Fibroblast of the aortic adventitia (primary cell): ENCODE measurements around the gene COX10. TPM values are rescaled to one million over a fixed set of nuclear protein-coding genes. Genes with fewer than 3 reads are reported as not detected.

Experiments used
- DNase-seq: peaks from one replicate; pipeline ENCODE4 v3.0.0-alpha.2; 2010; ENCODE audit warnings: low read depth
- H3K4me3 ChIP-seq: 2 replicates; pipeline ENCODE4 v1.5.1; 2011; ENCODE audit warnings: low read depth, mild to moderate bottlenecking, control low read depth, low read length, moderate library complexity
- total RNA-seq: library from RNA; depleted of rRNA; stranded (reverse); fragments of >200 nt; gene quantifications from 2 replicates; pipeline ENCODE4 v1.2.3, GENCODE V29; 2012; ENCODE audit warnings: low replicate concordance
- TF ChIP-seq, protein P1 (sequence below): IDR thresholded peaks from 2 replicates; pipeline ENCODE4 v1.5.1; 2011; ENCODE audit warnings: mild to moderate bottlenecking, low read length, control low read depth, inconsistent platforms; ENCODE audit not compliant: insufficient read depth

COX10 gene
- total RNA-seq, 1 donor = 19.2 TPM

DNA sequence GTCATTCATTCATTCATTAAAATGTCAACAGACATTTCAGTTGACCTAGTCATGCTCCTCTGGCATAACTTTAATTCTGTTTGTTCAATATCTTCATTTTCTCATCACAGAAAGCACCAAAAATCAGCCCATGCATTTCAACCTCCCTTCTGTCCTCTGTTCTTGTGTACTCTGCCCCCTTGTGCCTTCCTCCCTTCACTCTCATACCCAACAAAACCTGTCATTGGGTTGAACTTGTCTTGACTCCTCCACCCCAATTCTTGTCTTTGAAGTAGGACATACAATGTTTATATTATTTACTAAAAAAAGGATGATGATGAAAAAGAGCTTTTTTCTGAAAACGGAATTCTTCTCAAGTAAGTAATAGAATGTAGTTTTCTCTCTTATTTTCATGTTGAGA is 43.8 kb downstream of the COX10 start:
- TF ChIP-seq, protein P1, sequence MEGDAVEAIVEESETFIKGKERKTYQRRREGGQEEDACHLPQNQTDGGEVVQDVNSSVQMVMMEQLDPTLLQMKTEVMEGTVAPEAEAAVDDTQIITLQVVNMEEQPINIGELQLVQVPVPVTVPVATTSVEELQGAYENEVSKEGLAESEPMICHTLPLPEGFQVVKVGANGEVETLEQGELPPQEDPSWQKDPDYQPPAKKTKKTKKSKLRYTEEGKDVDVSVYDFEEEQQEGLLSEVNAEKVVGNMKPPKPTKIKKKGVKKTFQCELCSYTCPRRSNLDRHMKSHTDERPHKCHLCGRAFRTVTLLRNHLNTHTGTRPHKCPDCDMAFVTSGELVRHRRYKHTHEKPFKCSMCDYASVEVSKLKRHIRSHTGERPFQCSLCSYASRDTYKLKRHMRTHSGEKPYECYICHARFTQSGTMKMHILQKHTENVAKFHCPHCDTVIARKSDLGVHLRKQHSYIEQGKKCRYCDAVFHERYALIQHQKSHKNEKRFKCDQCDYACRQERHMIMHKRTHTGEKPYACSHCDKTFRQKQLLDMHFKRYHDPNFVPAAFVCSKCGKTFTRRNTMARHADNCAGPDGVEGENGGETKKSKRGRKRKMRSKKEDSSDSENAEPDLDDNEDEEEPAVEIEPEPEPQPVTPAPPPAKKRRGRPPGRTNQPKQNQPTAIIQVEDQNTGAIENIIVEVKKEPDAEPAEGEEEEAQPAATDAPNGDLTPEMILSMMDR = no peak
- no peak overlapping the region for H3K4me3 ChIP-seq
- DNase-seq = no peak

DNA sequence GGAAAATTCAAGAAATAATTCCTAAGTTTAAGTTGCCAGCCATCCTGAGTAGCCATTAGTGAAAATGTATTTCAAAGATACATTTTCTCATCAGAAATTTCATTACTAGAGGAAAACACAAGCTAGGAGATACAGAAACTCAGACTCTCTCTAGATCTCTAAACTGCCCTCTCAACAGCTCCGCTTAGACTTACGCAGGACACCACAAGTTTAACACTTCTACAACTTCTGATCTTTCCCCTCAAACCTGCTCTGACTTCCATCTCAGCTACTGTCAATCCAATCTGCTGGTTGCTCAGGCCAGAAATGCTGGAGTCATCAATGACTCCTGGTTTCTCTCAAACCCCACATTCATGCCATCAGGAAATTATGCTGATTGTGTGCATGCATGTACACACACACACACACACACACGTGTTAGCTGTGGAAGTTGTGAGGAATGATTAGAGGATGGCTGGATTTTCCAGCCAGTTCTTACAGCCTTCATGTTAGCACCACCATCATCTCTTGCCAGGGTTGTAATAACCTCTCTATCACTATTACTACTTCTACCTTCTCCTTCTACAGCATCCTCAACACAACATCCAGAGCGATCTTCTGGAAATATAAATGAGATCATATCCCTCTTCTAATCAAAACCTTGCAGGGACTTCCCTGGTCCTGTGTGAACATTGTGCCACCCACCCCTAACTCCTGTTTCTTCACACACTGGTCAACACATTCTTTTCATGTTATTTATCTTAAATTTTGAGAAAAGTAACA is 47.1 kb downstream of the COX10 start:
- DNase-seq = no peak
- H3K4me3 ChIP-seq = no peak overlapping the region
- TF ChIP-seq, protein P1 = no peak

DNA sequence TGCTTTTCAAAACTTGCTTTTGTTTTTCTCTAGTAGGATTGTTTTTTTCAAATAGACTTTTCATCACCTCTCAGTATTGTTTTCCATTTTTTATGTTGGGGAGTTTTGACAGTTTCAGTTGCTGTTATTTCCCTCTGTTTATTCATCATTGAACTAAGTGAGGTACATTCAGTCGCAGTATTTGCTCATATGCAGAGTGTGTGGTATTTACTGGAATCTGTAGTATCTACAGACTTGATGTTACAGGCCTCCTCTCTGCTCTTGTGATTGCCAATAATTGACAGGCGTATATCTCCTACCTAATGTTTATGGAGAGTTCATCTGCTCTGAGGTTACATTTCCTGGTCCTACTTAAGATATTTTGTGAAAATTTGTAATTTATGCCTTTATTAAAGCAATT is 49.6 kb downstream of the COX10 start:
- no peak overlapping the region for H3K4me3 ChIP-seq
- DNase-seq = no peak
- TF ChIP-seq, protein P1 = no peak

DNA sequence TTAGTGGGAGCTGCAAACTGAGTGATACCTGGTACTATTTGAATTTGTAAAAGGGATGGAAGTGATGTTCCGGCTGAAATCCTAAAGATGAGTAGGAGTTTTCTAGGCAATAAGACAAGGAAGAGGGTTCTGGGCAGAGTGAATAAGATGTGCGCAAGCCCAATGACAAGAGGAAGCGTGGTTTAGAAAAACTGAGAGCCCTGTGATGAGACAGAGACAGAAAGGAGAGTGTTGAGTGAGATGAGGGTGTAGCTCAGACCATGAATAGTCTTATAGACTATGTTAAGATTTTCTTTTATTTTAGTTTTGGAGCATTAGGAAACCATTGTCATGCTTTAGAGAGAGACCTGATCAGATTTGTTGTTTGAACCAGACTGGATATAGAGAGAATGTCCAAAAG is 50.2 kb downstream of the COX10 start:
- DNase-seq = no peak
- no peak overlapping the region for H3K4me3 ChIP-seq
- TF ChIP-seq, protein P1 = no peak

DNA sequence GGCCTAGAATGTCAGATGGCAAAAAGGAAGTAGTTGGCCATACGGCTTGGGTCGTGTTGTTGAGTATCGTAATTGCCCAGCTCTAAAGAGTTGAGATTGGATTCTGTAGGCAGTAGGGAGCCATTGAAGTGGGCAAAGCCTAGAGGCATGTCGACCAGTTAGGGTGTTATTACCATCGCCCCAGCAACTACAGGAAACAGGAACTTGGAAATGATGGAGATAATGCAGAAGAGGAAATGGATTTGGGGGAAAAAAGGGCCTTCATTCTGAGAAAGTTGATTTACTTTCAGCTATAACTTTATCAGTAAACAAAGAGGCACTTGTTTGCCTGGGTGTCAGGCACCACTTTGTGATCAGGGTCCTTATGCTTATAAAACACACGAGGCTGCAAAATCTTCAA is 52.6 kb downstream of the COX10 start:
- TF ChIP-seq, protein P1 = no peak
- DNase-seq = no peak
- no peak overlapping the region for H3K4me3 ChIP-seq

DNA sequence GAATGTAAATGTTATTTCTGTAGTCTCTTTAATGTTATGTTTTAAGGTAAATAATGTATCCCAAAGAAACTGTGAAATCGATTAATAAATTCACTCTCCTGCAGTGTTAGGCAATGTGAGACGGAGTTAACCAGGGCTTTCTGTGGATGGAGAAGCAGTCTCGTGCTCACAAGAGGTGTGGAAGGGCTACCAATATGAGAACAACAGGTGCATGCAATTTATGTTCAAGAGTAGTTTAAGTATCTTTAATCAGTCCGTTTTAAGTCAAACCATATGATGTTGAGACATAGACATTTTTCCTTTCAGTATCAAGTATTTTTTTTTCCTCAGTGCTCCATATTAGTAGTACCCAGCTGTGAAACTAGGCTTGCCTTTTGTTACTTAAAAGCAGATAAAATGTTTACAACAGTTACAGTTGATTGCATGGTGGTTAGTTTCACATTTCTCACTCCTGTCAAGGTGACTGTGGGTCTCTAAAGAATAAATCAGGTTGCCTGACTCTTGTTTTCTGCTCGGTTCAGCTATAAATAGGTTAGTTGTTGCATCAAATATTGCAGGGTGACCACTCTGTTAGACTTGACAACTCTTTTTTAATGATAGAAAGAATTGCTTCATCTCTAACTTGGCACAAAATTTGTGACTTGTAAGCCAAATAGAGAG is 54.4 kb downstream of the COX10 start:
- TF ChIP-seq, protein P1 = no peak
- peak; percentile 32 for DNase-seq
- no peak overlapping the region for H3K4me3 ChIP-seq

DNA sequence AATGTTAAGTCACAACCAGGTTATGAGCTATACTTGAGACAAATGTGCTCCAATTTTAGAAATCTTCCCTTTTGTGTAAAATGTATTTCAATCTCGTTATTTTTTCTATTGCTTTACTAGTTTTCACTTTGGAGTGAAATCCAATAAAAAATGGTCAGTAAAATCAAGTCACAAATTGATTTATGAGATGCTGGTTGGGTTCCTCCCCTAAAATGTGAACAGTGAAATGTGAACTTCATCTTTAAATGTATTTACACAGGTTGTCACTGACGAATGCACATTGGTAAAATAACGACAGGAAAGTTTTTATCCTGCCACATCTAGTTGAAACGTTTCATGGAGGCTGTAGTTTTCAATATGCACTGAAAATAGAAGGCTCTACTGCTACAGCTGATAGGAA is 55.5 kb downstream of the COX10 start:
- H3K4me3 ChIP-seq = no peak overlapping the region
- DNase-seq = no peak
- TF ChIP-seq, protein P1 = no peak
